Measurements from ENCODE around the gene MRPL52. TPM values are rescaled to one million over a fixed set of nuclear protein-coding genes. Genes with fewer than 3 reads are reported as not detected.
A peak's percentile ranks its signal among the peaks of the same experiment; 100 is the strongest.

The MRPL52 gene
- total RNA-seq, 2 donors from 2014 or later = 29.3 to 45.1 TPM

GRCh38 chr14:22814941-22815713 lies 14.6 kb upstream of the MRPL52 start, which contains the start of gene SLC7A7:
Gene SLC7A7, minus strand, starts transcription at chr14:22815435. Its CDS starts 2,037 bp downstream, at chr14:22813398.
- ATAC-seq = no peak
- intact Hi-C loops (cut with DNase I) = no loop called here
- H3K27me3 ChIP-seq = no peaks in the 10 kb centered on the region
- WGBS, 2 donors = 51 to 52% methylated on average over 10 of the region's 10 CpGs
- H3K4me3 ChIP-seq = no peak within 1 kb of the TSS
- peaks cover 33% of the 10 kb centered on the region for H3K4me1 ChIP-seq
- H3K36me3 ChIP-seq (replicated peaks in 1 of 2; ENCODE audit: insufficient read depth in 1 of 2, low read depth in 2 of 2) = no peaks in the 10 kb centered on the region
- DNase-seq = peak in 1 of 4 donors; percentile 41
- H3K27ac ChIP-seq = peak within 1 kb of the TSS in 2 of 4 donors; percentile 42 to 65
- TF ChIP-seq POLR2A (IDR thresholded peaks at IDR 0.05) (no peak), CTCF (IDR thresholded peaks at IDR 0.05) (no peak)
- H3K9me3 ChIP-seq = no peaks in the 10 kb centered on the region

- Histone ChIP-seq H3K4me1 (peaks cover 68% of the 10 kb centered on the region), H3K4me3 (no peak overlapping the region), H3K27ac (peak overlapping the region; percentile 68 to 88 (median 82)), H3K27me3 (no peaks in the 10 kb centered on the region), H3K36me3 (replicated peaks in 1 of 2; ENCODE audit: insufficient read depth in 1 of 2, low read depth in 2 of 2) (no peaks in the 10 kb centered on the region), H3K9me3 (no peaks in the 10 kb centered on the region)
- TF ChIP-seq CTCF (IDR thresholded peaks at IDR 0.05) (no peak), POLR2A (IDR thresholded peaks at IDR 0.05) (peak in 1 of 3 donors; percentile 40)
- intact Hi-C loops (cut with DNase I) = no loop called here
- 21 to 23% methylated on average over 10 of the region's 10 CpGs for WGBS, 2 donors
- peak; percentile 10 for ATAC-seq
- peak; percentile 33 to 57 (median 50) for DNase-seq
These were observed 10.3 kb upstream of the MRPL52 start for GRCh38 chr14:22819151-22819988.

GRCh38 chr14:22820731-22821130 lies 9.0 kb upstream of the MRPL52 start:
- Histone ChIP-seq H3K36me3 (replicated peaks in 1 of 2; ENCODE audit: insufficient read depth in 1 of 2, low read depth in 2 of 2) (no peaks in the 10 kb centered on the region), H3K27me3 (no peaks in the 10 kb centered on the region), H3K27ac (peak overlapping the region; percentile 43 to 88 (median 82)), H3K4me1 (peaks cover 64% of the 10 kb centered on the region), H3K9me3 (no peaks in the 10 kb centered on the region), H3K4me3 (no peak overlapping the region)
- DNase-seq (no peak), ATAC-seq (no peak)
- TF ChIP-seq CTCF (IDR thresholded peaks at IDR 0.05) = no peak
- TF ChIP-seq POLR2A (IDR thresholded peaks at IDR 0.05) = no peak
- 16 to 57% methylated on average over 1 of the region's 1 CpG for WGBS, 2 donors
- intact Hi-C loops (cut with DNase I) = loop anchor here (5.0 kb wide), 1 partner anchor 37 kb away; no protein-coding TSS in a partner anchor

- intact Hi-C loops (cut with DNase I) = loop anchor here (5.0 kb wide), 1 partner anchor 36 kb away; no protein-coding TSS in a partner anchor
- ATAC-seq (peak; percentile 73), DNase-seq (peak; percentile 64 to 81 (median 77))
- peaks cover 64% of the 10 kb centered on the region for H3K4me1 ChIP-seq
- no peaks in the 10 kb centered on the region for H3K27me3 ChIP-seq
- H3K9me3 ChIP-seq = no peaks in the 10 kb centered on the region
- no peak for TF ChIP-seq CTCF (IDR thresholded peaks at IDR 0.05)
- peak in 2 of 3 donors; percentile 48 to 49 for TF ChIP-seq POLR2A (IDR thresholded peaks at IDR 0.05)
- peak overlapping the region; percentile 74 to 88 (median 82) for H3K27ac ChIP-seq
- no peak overlapping the region for H3K4me3 ChIP-seq
- 17 to 25% methylated on average over 24 of the region's 24 CpGs for WGBS, 2 donors
- no peaks in the 10 kb centered on the region for H3K36me3 ChIP-seq (replicated peaks in 1 of 2; ENCODE audit: insufficient read depth in 1 of 2, low read depth in 2 of 2)
These were observed 8.3 kb upstream of the MRPL52 start for GRCh38 chr14:22821193-22822015.

Measured in body of pancreas (tissue), 4 donors.